Endothelial cell of umbilical vein (primary cell): Measurements from ENCODE around the gene NRXN3. TPM values are rescaled to one million over a fixed set of nuclear protein-coding genes. Genes with fewer than 3 reads are reported as not detected.

Experiments
- BruUV-seq: library from RNA; stranded (reverse); fragments of 400-500 nt; replicated peaks from 2 replicates; lab custom pipeline; 2021; lab: Mats Ljungman, UMichigan
- CTCF ChIA-PET: fragments of 300-600, 350-600 bp; sonication (Branson Sonifier 250); formaldehyde crosslinking; loops from one replicate; lab custom pipeline; 2021; ENCODE audit warnings: antibody characterized with exemption, inconsistent platforms; lab: Charles Lee
- POLR2A ChIA-PET: fragments of 300-600, 350-600 bp; sonication (Branson Sonifier 250); formaldehyde crosslinking; loops from one replicate; lab custom pipeline; 2021; ENCODE audit warnings: antibody characterized with exemption, inconsistent platforms; lab: Charles Lee
- DNase-seq: peaks from one replicate; pipeline ENCODE4 v3.0.0-alpha.2; 2011; ENCODE audit warnings: low read depth, low spot score
- FAIRE-seq: peaks from 2 replicates; lab custom pipeline; 2011; peaks lifted over from hg19 to GRCh38; lab: Jason Lieb, UNC
- H2AFZ ChIP-seq: 2 replicates; pipeline ENCODE4 v1.6.0; 2012; ENCODE audit warnings: low read depth, low read length, control low read depth, inconsistent platforms
- H3K27ac ChIP-seq: 2 replicates; pipeline ENCODE4 v1.5.1; 2011; ENCODE audit warnings: low read depth, mild to moderate bottlenecking, control low read depth, low read length, moderate library complexity; ENCODE audit not compliant: insufficient read depth
- H3K27me3 ChIP-seq, 2 experiments: 2 replicates each; pipeline versions ENCODE4 v1.6.0 to v1.6.1; 2011; ENCODE audit warnings: low read length in 2 of 2, mixed read lengths in 1 of 2; ENCODE audit not compliant: control insufficient read depth in 2 of 2, insufficient read depth in 2 of 2
- H3K36me3 ChIP-seq, 2 experiments: 2 replicates in 1 of 2; 3 replicates in 1 of 2; pipeline ENCODE4 v1.5.1; 2011; ENCODE audit warnings: low read length in 2 of 2, mild to moderate bottlenecking in 1 of 2, moderate library complexity in 1 of 2; ENCODE audit not compliant: control insufficient read depth in 2 of 2, insufficient read depth in 2 of 2; ENCODE audit errors: extremely low read depth in 1 of 2
- H3K4me1 ChIP-seq: 3 replicates; pipeline ENCODE4 v1.5.1; 2011; ENCODE audit warnings: mild to moderate bottlenecking, low read length; ENCODE audit not compliant: control insufficient read depth, insufficient read depth; ENCODE audit errors: extremely low read depth
- H3K4me2 ChIP-seq: 2 replicates; pipeline ENCODE4 v1.6.1; 2011; ENCODE audit warnings: low read length, control low read depth, mixed read lengths; ENCODE audit not compliant: insufficient read depth
- H3K4me3 ChIP-seq, 3 experiments: fragments of 200-600 bp in 1 of 3; sonication (generic), shearing (Covaris generic) in 1 of 3; replicated peaks in 1 of 3; 2 replicates each; pipeline ENCODE4 v1.5.1; 2011 to 2016; ENCODE audit warnings: control low read depth in 3 of 3, low read length in 3 of 3, mild to moderate bottlenecking in 2 of 3, inconsistent platforms in 1 of 3, low read depth in 1 of 3, moderate library complexity in 1 of 3; ENCODE audit not compliant: insufficient read depth in 1 of 3
- H3K79me2 ChIP-seq: 2 replicates; pipeline ENCODE4 v1.6.0; 2012; ENCODE audit warnings: low read length, inconsistent platforms; ENCODE audit not compliant: control insufficient read depth, insufficient read depth
- H3K9ac ChIP-seq: replicated peaks from 2 replicates; pipeline ENCODE3; 2011; ENCODE audit warnings: low read length, control low read depth; ENCODE audit not compliant: insufficient read depth; ENCODE audit errors: extremely low read depth
- H3K9me1 ChIP-seq: replicated peaks from 3 replicates; pipeline ENCODE4 v1.6.0; 2011; ENCODE audit warnings: mild to moderate bottlenecking, low read length; ENCODE audit not compliant: control insufficient read depth, insufficient read depth; ENCODE audit errors: extremely low read depth
- H3K9me3 ChIP-seq: replicated peaks from 2 replicates; pipeline ENCODE4 v1.5.1; 2012; ENCODE audit warnings: low read length, inconsistent platforms; ENCODE audit not compliant: control insufficient read depth, insufficient read depth
- H4K20me1 ChIP-seq: replicated peaks from 2 replicates; pipeline ENCODE3; 2011; ENCODE audit warnings: mild to moderate bottlenecking, low read length; ENCODE audit not compliant: control insufficient read depth, insufficient read depth; ENCODE audit errors: extremely low read depth
- EZH2 ChIP-seq: IDR thresholded peaks from 2 replicates; pipeline ENCODE4 v1.6.1; 2012; ENCODE audit warnings: borderline replicate concordance, low read depth, mild to moderate bottlenecking, moderate library complexity, low read length, inconsistent platforms; ENCODE audit not compliant: severe bottlenecking
- FOS ChIP-seq: IDR thresholded peaks from 2 replicates; pipeline ENCODE4 v1.6.1; 2011; ENCODE audit warnings: mild to moderate bottlenecking, low read length, moderate library complexity, borderline replicate concordance; ENCODE audit not compliant: insufficient read depth
- GATA2 ChIP-seq: IDR thresholded peaks from 2 replicates; pipeline ENCODE4 v1.7.0; 2011; ENCODE audit warnings: low read depth, mild to moderate bottlenecking, moderate library complexity, mixed read lengths, low read length; ENCODE audit not compliant: insufficient read length, insufficient read depth
- JUN ChIP-seq: IDR thresholded peaks from 2 replicates; pipeline ENCODE4 v1.6.1; 2011; ENCODE audit warnings: borderline replicate concordance, low read depth; ENCODE audit not compliant: insufficient read length, insufficient read depth
- MYC ChIP-seq: IDR thresholded peaks from one replicate; pipeline ENCODE4 v1.6.1; 2011; ENCODE audit warnings: mild to moderate bottlenecking, low read depth, low read length
- POLR2A ChIP-seq: IDR thresholded peaks from 2 replicates; pipeline ENCODE4 v1.6.1; 2012; ENCODE audit warnings: low read depth, mild to moderate bottlenecking, control low read depth, low read length
- POLR2AphosphoS5 ChIP-seq: IDR thresholded peaks from 2 replicates; pipeline ENCODE4 v1.6.1; 2012; ENCODE audit warnings: low read depth, mild to moderate bottlenecking, control low read depth, low read length, moderate library complexity; ENCODE audit not compliant: insufficient read depth
- dilution Hi-C: fragments of 300-500 bp; cut with MboI; formaldehyde crosslinking; loops from one replicate; pipeline ENCODE4 v1.15.0; 2019; ENCODE audit warnings: low sequenced_read_pairs; ENCODE audit not compliant: extremely low pct_ligation_motif_present
- intact Hi-C: fragments of 100-400 bp; cut with micrococcal nuclease; formaldehyde crosslinking; loops from one replicate; pipeline ENCODE4 v1.10.0; 2022
- polyA plus RNA-seq, 4 experiments: library from polyadenylated mRNA; depleted of rRNA in 3 of 4; stranded (reverse) in 3 of 4; unstranded in 1 of 4; fragments of >200 nt; gene quantifications; 2 replicates each; pipeline versions ENCODE4 v1.2.1 to v1.2.3, GENCODE V29; 2011 to 2012; ENCODE audit warnings: missing spikeins in 1 of 4
- total RNA-seq: library from RNA; stranded (reverse); gene quantifications from 2 replicates; pipeline ENCODE4 v1.2.3, GENCODE V29; 2021
- TF ChIP-seq, protein P1 (sequence below): IDR thresholded peaks from 2 replicates; pipeline ENCODE4 v1.6.1; 2011; ENCODE audit not compliant: insufficient read depth, insufficient read length
- TF ChIP-seq, protein P2 (sequence below), 2 donors: IDR thresholded peaks; 1 replicate in 1 of 2; 2 replicates in 1 of 2; pipeline ENCODE4 v1.5.1; 2011; ENCODE audit warnings: low read length in 2 of 2, mild to moderate bottlenecking in 2 of 2, moderate library complexity in 2 of 2, control low read depth in 1 of 2, inconsistent platforms in 1 of 2, low read depth in 1 of 2; ENCODE audit not compliant: insufficient read depth in 1 of 2; ENCODE audit errors: extremely low read depth in 1 of 2

The NRXN3 gene
- total and polyA plus RNA-seq, 2 donors (not counting 3 experiments of a cell fraction or from before 2014, with no cell fraction given), result 0.72 to 4.2 TPM

DNA sequence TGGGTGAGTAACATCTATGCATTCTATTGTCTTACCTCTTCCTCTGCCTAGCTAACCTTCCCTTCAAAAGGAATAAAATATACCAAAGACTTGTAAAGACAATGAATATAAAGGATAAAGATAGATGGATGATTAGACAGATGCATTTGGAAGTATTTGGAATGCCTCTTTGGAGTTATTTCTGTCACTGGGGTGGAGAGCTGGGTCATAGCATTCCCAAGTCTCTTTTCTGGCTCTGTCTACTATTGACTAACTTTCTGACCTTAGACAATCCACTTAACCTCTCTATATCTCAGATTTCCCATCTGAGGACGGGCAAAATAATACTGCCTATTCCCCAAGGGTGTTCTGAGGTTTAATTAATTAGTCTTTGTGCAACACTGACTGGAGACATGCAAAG, 1523.8 kb downstream of the NRXN3 start:
- Histone ChIP-seq H3K79me2 (no peaks in the 10 kb centered on the region), H3K27ac (no peak overlapping the region), H2AFZ (no peak overlapping the region), H3K4me1 (no peaks in the 10 kb centered on the region), H3K9me3 (no peaks in the 10 kb centered on the region), H3K27me3 (no peaks in the 10 kb centered on the region), H3K4me2 (no peak overlapping the region), H3K9me1 (no peaks in the 10 kb centered on the region), H3K9ac (no peak overlapping the region), H3K36me3 (no peaks in the 10 kb centered on the region), H4K20me1 (no peaks in the 10 kb centered on the region), H3K4me3 (no peak overlapping the region)
- TF ChIP-seq FOS, result no peak
- TF ChIP-seq, protein P1, sequence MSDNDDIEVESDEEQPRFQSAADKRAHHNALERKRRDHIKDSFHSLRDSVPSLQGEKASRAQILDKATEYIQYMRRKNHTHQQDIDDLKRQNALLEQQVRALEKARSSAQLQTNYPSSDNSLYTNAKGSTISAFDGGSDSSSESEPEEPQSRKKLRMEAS, result no peak
- no peak for TF ChIP-seq MYC
- no peak for TF ChIP-seq POLR2AphosphoS5
- TF ChIP-seq, protein P2, sequence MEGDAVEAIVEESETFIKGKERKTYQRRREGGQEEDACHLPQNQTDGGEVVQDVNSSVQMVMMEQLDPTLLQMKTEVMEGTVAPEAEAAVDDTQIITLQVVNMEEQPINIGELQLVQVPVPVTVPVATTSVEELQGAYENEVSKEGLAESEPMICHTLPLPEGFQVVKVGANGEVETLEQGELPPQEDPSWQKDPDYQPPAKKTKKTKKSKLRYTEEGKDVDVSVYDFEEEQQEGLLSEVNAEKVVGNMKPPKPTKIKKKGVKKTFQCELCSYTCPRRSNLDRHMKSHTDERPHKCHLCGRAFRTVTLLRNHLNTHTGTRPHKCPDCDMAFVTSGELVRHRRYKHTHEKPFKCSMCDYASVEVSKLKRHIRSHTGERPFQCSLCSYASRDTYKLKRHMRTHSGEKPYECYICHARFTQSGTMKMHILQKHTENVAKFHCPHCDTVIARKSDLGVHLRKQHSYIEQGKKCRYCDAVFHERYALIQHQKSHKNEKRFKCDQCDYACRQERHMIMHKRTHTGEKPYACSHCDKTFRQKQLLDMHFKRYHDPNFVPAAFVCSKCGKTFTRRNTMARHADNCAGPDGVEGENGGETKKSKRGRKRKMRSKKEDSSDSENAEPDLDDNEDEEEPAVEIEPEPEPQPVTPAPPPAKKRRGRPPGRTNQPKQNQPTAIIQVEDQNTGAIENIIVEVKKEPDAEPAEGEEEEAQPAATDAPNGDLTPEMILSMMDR (IDR thresholded peaks at IDR 0.05; ENCODE audit: extremely low read depth in 1 of 2, insufficient read depth in 1 of 2, low read depth in 1 of 2, low read length in 2 of 2), result no peak
- no peak for TF ChIP-seq GATA2
- TF ChIP-seq JUN, result no peak
- TF ChIP-seq POLR2A, result no peak
- TF ChIP-seq EZH2, result no peak
- no peak for DNase-seq
- dilution Hi-C loops (no loop called here), intact Hi-C loops (no loop called here)
- FAIRE-seq, result no peak
- ChIA-PET CTCF (no interaction called here), POLR2A (no interaction called here)
- BruUV-seq, result no TSS peak
